HG02852 (cell line): Measurements from ENCODE around the gene ETS1.
A peak's percentile ranks its signal among the peaks of the same experiment; 100 is the strongest.

Experiments
- ATAC-seq: cut with Tn5 transposase; IDR thresholded peaks from one replicate; pipeline ENCODE4 v1.9.1; 2021; ENCODE audit warnings: mild to moderate bottlenecking, moderate library complexity; ENCODE audit not compliant: unreplicated experiment

Gene ETS1

DNA sequence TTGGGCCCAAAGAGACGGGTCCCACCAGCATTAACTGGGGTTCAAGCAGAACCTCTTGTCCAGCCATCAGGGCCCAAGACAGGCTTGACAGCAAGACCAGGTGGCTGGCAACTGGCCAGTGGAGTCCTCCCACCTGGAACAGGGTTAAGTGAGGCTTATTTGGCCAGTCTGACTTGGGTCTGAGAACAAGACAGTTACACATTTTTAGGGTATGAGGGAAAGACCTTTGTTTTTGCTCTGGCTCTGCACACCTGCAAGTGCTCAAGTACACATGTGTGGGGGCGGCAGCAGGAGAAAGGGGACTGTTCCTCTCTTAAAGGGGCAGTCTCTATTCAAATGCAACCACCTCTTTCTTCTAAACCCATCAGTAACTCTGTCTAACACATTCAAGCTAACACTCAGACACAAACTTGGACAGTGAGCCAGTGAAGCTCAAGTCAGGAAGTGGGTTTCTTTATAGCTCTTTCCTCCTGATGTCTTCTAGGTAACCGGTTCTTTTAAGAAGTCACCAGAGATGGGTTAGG lies 116.2 kb downstream of the ETS1 start:
- peak; percentile 47 for ATAC-seq

GRCh38 chr11:128470081-128470480 lies 117.3 kb downstream of the ETS1 start:
- ATAC-seq, result no peak

DNA sequence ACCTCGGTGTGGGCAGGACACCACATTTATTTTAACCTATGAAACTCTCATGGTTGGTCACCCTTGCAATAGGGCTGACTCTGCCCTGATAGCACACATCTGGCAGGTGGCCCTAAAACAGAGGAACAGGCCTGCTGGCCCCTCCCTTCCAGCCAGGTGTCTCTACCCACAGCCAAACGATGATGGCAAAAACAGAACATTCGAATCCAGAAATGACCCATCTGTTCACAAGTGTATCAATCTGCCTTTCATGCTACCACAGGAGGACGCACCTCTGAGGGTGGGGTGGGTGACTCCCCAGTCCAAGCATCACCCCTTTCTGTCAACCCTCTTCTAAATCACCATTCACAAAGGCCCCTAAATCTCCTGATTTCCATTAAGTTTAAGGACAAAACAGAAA lies 118.1 kb downstream of the ETS1 start:
- ATAC-seq, result peak; percentile 39

DNA sequence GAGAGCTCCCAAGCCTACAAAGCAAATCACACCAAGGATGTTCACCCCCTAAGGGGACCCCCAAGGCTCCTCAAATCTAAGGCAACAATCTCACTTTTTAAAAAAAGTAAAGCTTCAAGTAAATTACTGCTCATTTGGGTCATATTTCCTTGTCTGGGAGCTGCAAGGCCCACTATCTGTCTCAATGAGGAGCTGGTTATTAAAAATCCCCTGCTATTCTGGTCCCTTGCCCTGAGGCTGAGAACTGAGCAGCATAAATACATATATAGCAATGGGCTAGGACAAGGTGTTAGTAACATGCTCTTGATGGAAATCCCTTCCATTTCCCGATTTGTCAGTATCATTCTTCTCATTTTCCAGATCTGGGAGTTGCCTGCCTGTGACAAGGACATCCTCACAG lies 119.2 kb downstream of the ETS1 start:
- ATAC-seq, result no peak

- ATAC-seq, result no peak
These were observed 119.7 kb downstream of the ETS1 start for GRCh38 chr11:128467610-128468041.

- ATAC-seq, result no peak
These were observed 120.3 kb downstream of the ETS1 start for GRCh38 chr11:128467041-128467440.

- ATAC-seq, result no peak
These were observed 121.2 kb downstream of the ETS1 start for GRCh38 chr11:128465946-128466705.

DNA sequence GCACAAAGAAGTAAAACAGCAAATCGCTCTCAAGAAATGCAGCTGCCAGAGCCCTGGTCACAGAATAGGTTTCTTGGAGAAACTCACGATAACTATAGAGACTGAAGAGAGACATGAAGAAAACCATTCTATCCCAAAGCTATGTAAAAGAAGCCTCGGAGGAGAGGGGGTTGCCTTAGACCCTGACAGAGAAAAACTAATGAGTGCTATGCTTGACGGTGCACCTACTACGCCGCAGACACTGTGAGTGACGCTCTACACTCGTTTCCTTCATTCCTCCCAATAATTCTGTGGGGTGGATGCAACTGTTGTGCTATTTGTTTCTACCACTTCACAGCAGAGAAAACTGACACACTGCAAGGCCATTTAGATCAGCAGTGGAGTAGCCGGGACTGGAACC lies 121.8 kb downstream of the ETS1 start:
- ATAC-seq, result no peak

GRCh38 chr11:128464878-128465450 lies 122.4 kb downstream of the ETS1 start:
- no peak for ATAC-seq

- ATAC-seq, result no peak
These were observed 123.4 kb downstream of the ETS1 start for GRCh38 chr11:128463979-128464378.

DNA sequence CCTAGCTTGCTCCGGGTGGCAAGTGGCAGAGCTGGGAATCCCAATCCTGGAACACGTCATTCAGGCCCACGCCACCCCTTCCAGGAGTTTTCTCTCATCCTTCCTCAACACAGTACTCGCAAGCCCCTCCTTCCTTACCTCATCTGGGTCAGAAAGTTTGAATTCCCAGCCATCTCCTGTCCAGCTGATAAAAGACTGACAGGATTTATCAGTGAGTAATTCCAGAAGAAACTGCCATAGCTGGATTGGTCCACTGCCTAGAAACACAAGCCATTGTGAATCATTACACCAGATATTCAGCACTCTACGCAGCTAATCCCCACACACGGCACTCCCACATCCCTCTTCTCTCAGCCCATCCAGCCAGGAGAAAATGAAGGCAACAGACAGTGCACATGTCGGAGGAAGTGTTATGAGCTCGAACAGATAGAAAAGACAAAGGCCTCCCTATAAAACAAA lies 124.0 kb downstream of the ETS1 start:
- ATAC-seq, result no peak

- ATAC-seq, result no peak
These were observed 124.4 kb downstream of the ETS1 start for GRCh38 chr11:128462922-128463321.

GRCh38 chr11:128462189-128462588 lies 125.2 kb downstream of the ETS1 start:
- ATAC-seq, result no peak

- ATAC-seq, result no peak
These were observed 129.0 kb downstream of the ETS1 start for GRCh38 chr11:128458321-128458720.

- ATAC-seq, result no peak
These were observed 129.5 kb downstream of the ETS1 start for GRCh38 chr11:128457874-128458273.

GRCh38 chr11:128456566-128457268 lies 130.6 kb downstream of the ETS1 start:
- ATAC-seq, result no peak

DNA sequence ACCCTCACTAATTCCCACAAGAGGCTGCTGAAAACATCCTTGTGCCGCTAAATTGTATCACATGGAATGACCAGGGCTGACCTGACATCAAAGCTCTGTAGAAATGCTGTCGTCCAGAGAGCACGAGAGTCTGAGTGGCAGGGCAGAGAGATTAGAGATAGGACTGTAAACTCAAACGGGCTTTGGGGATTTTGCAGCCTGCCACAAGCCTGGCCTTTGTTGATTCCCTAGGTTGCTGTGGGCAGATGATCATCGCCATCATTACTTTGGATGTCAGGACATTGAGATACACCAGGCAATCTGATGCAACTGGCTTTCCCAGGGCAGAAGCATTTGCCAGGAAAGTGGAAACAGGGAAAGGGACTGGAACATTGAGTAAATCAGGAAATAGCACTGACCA lies 131.6 kb downstream of the ETS1 start:
- ATAC-seq, result no peak

DNA sequence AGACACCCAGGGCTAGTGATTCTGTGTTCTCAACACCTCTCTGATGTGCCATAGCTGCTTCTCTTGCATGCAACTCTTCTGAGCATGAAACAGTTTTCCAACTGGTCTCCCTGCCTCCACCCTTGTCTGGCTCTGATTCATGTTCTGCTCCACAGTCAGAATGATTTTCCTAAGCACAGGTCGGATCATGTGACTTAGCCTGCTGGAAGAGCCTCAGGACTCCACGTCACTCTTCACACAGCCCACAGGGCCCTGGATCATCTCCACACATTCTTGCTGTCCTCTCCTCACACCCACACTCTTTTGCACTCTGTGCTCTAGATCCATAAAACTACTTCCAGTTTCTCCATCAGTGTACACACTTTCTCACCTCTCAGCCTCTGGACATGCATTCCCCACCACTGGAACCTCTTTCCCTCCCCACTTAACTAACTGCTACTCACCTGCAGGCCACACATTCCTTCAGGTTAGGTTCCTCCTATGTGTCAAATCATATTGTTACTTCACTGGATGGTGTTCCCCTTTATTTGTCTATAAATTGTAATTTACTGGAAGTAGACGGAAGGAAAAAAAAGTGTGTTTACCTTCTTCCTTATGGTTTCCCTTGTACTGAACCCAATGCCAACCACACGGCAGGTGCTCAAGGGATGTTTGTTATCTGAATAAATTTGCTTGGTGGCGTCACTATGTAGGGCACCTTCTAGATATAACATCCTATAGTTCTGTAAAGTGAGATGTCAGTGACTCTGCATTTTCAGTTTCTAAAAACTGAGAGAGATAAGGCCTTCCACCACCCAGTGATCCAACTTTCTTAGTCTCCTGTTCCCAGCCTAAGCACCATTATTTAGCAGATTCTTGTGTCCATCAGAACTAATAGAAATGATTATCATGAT lies 133.7 kb downstream of the ETS1 start:
- ATAC-seq, result no peak

GRCh38 chr11:128451652-128452470 lies 135.5 kb downstream of the ETS1 start:
- ATAC-seq, result no peak
